Measurements from ENCODE around the gene PIGT. TPM values are rescaled to one million over a fixed set of nuclear protein-coding genes. Genes with fewer than 3 reads are reported as not detected.
A peak's percentile ranks its signal among the peaks of the same experiment; 100 is the strongest.

The PIGT gene
- total and polyA plus RNA-seq, 2 of the 13 experiments (the other 11 are each of a cell fraction or from before 2014, with no cell fraction given) = 65.9 to 74.1 TPM

- TF ChIP-seq USF2 (IDR thresholded peaks at IDR 0.05; ENCODE audit: low read depth, low read length) = no peak
- no peak for TF ChIP-seq USF2 (CRISPR knock-in tag; IDR thresholded peaks at IDR 0.05; ENCODE audit: borderline replicate concordance)
- no peak for TF ChIP-seq ZNF775 (CRISPR knock-in tag; IDR thresholded peaks at IDR 0.05; ENCODE audit: borderline replicate concordance)
- no peak for TF ChIP-seq MED13 (CRISPR knock-in tag; IDR thresholded peaks at IDR 0.05)
- peak; percentile 19; the same call in 1 of the 2 replicates for TF ChIP-seq ZBTB42 (CRISPR knock-in tag; IDR thresholded peaks at IDR 0.05)
- peak; percentile 80 for TF ChIP-seq ZNF776 (CRISPR knock-in tag; IDR thresholded peaks at IDR 0.05)
- TF ChIP-seq ZNF12 (CRISPR knock-in tag; IDR thresholded peaks at IDR 0.05) = peak; percentile 64
- TF ChIP-seq U2AF1 (optimal IDR thresholded peaks at IDR 0.05; ENCODE audit: low read depth, low read length) = peak; percentile 38
- no peak; the same call in 1 of the 2 replicates for TF ChIP-seq DMAP1 (CRISPR knock-in tag; IDR thresholded peaks at IDR 0.05)
- TF ChIP-seq POLR2A (IDR thresholded peaks at IDR 0.05; ENCODE audit: insufficient read depth in 1 of 2, low read depth in 2 of 2, low read length in 2 of 2) = no peak
- TF ChIP-seq ISL2 (CRISPR knock-in tag; IDR thresholded peaks at IDR 0.05) = no peak
- 0 out of 2 replicates have a peak, but pooled peaks have one; percentile 20 for TF ChIP-seq ZNF691 (CRISPR knock-in tag; IDR thresholded peaks at IDR 0.05; ENCODE audit: borderline replicate concordance, low read depth)
- TF ChIP-seq SRSF9 (IDR thresholded peaks at IDR 0.05; ENCODE audit: borderline replicate concordance, insufficient read depth, low read depth, low read length, poor library complexity, severe bottlenecking) = no peak
- TF ChIP-seq AGO1 (IDR thresholded peaks at IDR 0.05; ENCODE audit: low read depth, low read length, poor library complexity, severe bottlenecking) = peak; percentile 73
- TF ChIP-seq AGO2 (optimal IDR thresholded peaks at IDR 0.05; ENCODE audit: low read depth, low read length) = peak; percentile 85
- TF ChIP-seq MIER3 (CRISPR knock-in tag; IDR thresholded peaks at IDR 0.05; ENCODE audit: borderline replicate concordance) = no peak
- TF ChIP-seq STAT5B (CRISPR knock-in tag; IDR thresholded peaks at IDR 0.05) = no peak
- TF ChIP-seq HOXA7 (CRISPR knock-in tag; IDR thresholded peaks at IDR 0.05) = peak; percentile 80; the same call in 1 of the 2 replicates
- no peak for TF ChIP-seq MAFF (IDR thresholded peaks at IDR 0.05; ENCODE audit: low read depth, low read length)
- TF ChIP-seq ZNF44 (CRISPR knock-in tag; IDR thresholded peaks at IDR 0.05) = 0 out of 2 replicates have a peak, but pooled peaks have one; percentile 36
- 0 out of 2 replicates have a peak, but pooled peaks have one; percentile 56 for TF ChIP-seq SNAI1 (CRISPR knock-in tag; IDR thresholded peaks at IDR 0.05; ENCODE audit: borderline replicate concordance)
- no peak for TF ChIP-seq LBX2 (CRISPR knock-in tag; IDR thresholded peaks at IDR 0.05; ENCODE audit: borderline replicate concordance)
- peak; percentile 58; the same call in 1 of the 2 replicates for TF ChIP-seq HDAC1 (CRISPR knock-in tag; IDR thresholded peaks at IDR 0.05)
- TF ChIP-seq ESRRA (CRISPR knock-in tag; IDR thresholded peaks at IDR 0.05; ENCODE audit: low read depth) = 0 out of 2 replicates have a peak, but pooled peaks have one; percentile 25
- no peak; the same call in 1 of the 2 replicates for TF ChIP-seq ZNF564 (CRISPR knock-in tag; IDR thresholded peaks at IDR 0.05)
- TF ChIP-seq ZNF781 (CRISPR knock-in tag; IDR thresholded peaks at IDR 0.05; ENCODE audit: borderline replicate concordance, not compliant biosample characterization) = no peak
- no peak; the same call in 1 of the 2 replicates for TF ChIP-seq PHF8 (CRISPR knock-in tag; IDR thresholded peaks at IDR 0.05)
Measured at GRCh38 chr20:45405571-45406259, 10.2 kb upstream of the PIGT start (continued).

Measured in HepG2 (cell line).